ENCODE results near the gene FAH. TPM values are rescaled to one million over a fixed set of nuclear protein-coding genes. Genes with fewer than 3 reads are reported as not detected.

The FAH gene
- total RNA-seq, 1 donor from 2014 or later, result 81.4 TPM

DNA sequence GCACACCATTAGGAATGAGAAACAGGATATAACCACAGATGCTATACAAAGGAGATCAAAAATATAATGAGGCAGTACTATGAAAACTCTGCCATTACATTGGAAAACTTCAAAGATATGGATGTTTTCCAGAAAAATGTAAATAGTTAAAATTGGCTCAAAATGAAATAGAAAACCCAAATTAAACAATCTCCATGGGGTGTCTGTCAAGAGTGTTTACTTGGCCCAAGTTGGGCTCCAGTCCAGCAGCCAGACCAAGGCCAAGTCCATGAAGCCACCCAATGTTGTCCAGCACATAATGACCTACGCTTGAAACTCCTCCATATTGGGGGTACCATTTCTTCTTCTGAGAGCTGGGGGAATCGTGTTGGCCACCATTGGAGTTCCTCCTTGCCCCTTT lies 62.1 kb downstream of the FAH start:
- Mint-ChIP-seq H3K27me3 (ENCODE audit: insufficient read depth) (peaks cover 17% of the 10 kb centered on the region), H3K4me1 (ENCODE audit: low read depth) (no peaks in the 10 kb centered on the region), H3K9me3 (no peaks in the 10 kb centered on the region), H3K4me3 (no peak overlapping the region), H3K27ac (no peak overlapping the region), H3K36me3 (ENCODE audit: low read depth) (no peaks in the 10 kb centered on the region)
- no peak for DNase-seq (ENCODE audit: low spot score)
- intact Hi-C loops (cut with micrococcal nuclease), result no loop called here

DNA sequence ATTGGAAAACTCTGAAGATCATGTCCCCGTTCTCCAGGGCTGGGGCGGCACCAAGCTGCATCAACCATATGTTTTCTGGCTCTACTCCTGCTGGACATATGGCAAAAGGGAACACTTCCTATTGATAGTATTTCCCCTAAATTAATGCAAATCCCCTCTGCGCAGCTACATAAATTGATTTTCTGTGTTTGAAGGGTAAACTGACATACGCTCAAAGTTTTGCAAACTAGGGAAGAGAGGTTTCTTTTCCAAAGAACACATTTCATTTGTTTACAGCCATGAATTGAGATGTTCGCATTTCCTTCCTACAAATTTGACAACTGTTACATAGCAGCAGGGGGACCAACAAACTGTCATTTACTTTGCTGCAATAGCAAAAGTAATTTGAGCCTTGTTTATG lies 63.3 kb downstream of the FAH start:
- intact Hi-C loops (cut with micrococcal nuclease), result no loop called here
- H3K27me3 Mint-ChIP-seq (ENCODE audit: insufficient read depth), result peaks cover 15% of the 10 kb centered on the region
- no peak overlapping the region for H3K4me3 Mint-ChIP-seq
- no peaks in the 10 kb centered on the region for H3K36me3 Mint-ChIP-seq (ENCODE audit: low read depth)
- DNase-seq (ENCODE audit: low spot score), result no peak
- H3K4me1 Mint-ChIP-seq (ENCODE audit: low read depth), result no peaks in the 10 kb centered on the region
- no peak overlapping the region for H3K27ac Mint-ChIP-seq
- no peaks in the 10 kb centered on the region for H3K9me3 Mint-ChIP-seq

DNA sequence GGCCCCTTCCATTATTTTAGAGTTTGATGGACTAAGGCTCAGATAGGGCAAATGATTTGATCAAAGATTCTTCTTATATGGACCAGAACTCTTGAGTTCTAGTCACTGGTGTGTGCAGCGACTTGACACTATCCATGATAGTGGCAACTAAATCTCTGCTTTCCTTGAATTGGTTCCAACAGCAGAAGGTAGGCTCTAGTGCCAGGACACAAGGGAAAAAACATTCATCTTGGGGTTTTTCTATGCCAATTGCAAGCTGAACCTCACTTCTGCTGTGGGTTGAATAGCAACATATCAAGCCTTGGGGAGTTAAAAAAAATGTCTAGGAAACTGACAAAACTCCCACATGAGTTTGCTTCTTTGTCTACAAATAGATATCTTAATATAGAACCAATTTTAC lies 64.1 kb downstream of the FAH start:
- intact Hi-C loops (cut with micrococcal nuclease), result no loop called here
- Mint-ChIP-seq H3K4me1 (ENCODE audit: low read depth) (no peaks in the 10 kb centered on the region), H3K36me3 (ENCODE audit: low read depth) (no peaks in the 10 kb centered on the region), H3K27ac (no peak overlapping the region), H3K4me3 (no peak overlapping the region), H3K9me3 (no peaks in the 10 kb centered on the region), H3K27me3 (ENCODE audit: insufficient read depth) (peaks cover 15% of the 10 kb centered on the region)
- no peak for DNase-seq (ENCODE audit: low spot score)

- no peaks in the 10 kb centered on the region for H3K36me3 Mint-ChIP-seq (ENCODE audit: low read depth)
- peaks cover 15% of the 10 kb centered on the region for H3K27me3 Mint-ChIP-seq (ENCODE audit: insufficient read depth)
- H3K27ac Mint-ChIP-seq, result no peak overlapping the region
- intact Hi-C loops (cut with micrococcal nuclease), result no loop called here
- no peaks in the 10 kb centered on the region for H3K4me1 Mint-ChIP-seq (ENCODE audit: low read depth)
- no peak for DNase-seq (ENCODE audit: low spot score)
- H3K4me3 Mint-ChIP-seq, result no peak overlapping the region
- no peaks in the 10 kb centered on the region for H3K9me3 Mint-ChIP-seq
Measured at GRCh38 chr15:80217327-80217900, 64.6 kb downstream of the FAH start.

- no peaks in the 10 kb centered on the region for H3K9me3 Mint-ChIP-seq
- DNase-seq (ENCODE audit: low spot score), result no peak
- H3K36me3 Mint-ChIP-seq (ENCODE audit: low read depth), result no peaks in the 10 kb centered on the region
- H3K4me3 Mint-ChIP-seq, result no peak overlapping the region
- no peak overlapping the region for H3K27ac Mint-ChIP-seq
- H3K27me3 Mint-ChIP-seq (ENCODE audit: insufficient read depth), result peaks cover 6% of the 10 kb centered on the region
- no peaks in the 10 kb centered on the region for H3K4me1 Mint-ChIP-seq (ENCODE audit: low read depth)
- intact Hi-C loops (cut with micrococcal nuclease), result no loop called here
Measured at GRCh38 chr15:80219955-80220354, 67.2 kb downstream of the FAH start.

- Mint-ChIP-seq H3K27me3 (ENCODE audit: insufficient read depth) (peaks cover 28% of the 10 kb centered on the region), H3K4me1 (ENCODE audit: low read depth) (no peaks in the 10 kb centered on the region), H3K4me3 (no peak overlapping the region), H3K27ac (no peak overlapping the region), H3K36me3 (ENCODE audit: low read depth) (no peaks in the 10 kb centered on the region), H3K9me3 (no peaks in the 10 kb centered on the region)
- intact Hi-C loops (cut with micrococcal nuclease), result no loop called here
- no peak for DNase-seq (ENCODE audit: low spot score)
Measured at GRCh38 chr15:80228959-80229610, 76.3 kb downstream of the FAH start.

DNA sequence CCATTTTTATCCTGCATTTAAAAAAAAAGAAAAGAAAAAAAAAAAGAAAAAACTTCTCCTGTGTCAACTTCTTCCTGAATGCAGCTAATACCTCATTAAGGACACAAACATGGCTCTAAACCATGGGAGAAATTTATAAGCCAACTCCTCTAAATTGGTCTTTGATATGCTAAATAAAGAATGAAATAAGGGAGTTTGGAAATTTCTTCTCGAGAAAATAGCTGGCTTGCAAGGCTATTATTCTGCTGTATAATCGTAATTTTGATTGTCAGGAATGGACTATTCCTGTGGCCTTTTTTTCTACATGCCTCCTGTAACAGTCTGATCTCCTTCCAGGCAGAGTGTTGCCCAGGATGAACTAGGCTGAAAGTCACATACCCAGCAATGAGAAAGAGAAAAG lies 78.6 kb downstream of the FAH start:
- no peak for DNase-seq (ENCODE audit: low spot score)
- Mint-ChIP-seq H3K27me3 (ENCODE audit: insufficient read depth) (peaks cover 23% of the 10 kb centered on the region), H3K4me1 (ENCODE audit: low read depth) (no peaks in the 10 kb centered on the region), H3K4me3 (no peak overlapping the region), H3K36me3 (ENCODE audit: low read depth) (no peaks in the 10 kb centered on the region), H3K9me3 (no peaks in the 10 kb centered on the region), H3K27ac (no peak overlapping the region)
- intact Hi-C loops (cut with micrococcal nuclease), result no loop called here

- intact Hi-C loops (cut with micrococcal nuclease), result no loop called here
- DNase-seq (ENCODE audit: low spot score), result no peak
- Mint-ChIP-seq H3K27me3 (ENCODE audit: insufficient read depth) (peaks cover 14% of the 10 kb centered on the region), H3K36me3 (ENCODE audit: low read depth) (no peaks in the 10 kb centered on the region), H3K4me3 (no peak overlapping the region), H3K9me3 (no peaks in the 10 kb centered on the region), H3K4me1 (ENCODE audit: low read depth) (no peaks in the 10 kb centered on the region), H3K27ac (no peak overlapping the region)
Measured at GRCh38 chr15:80233581-80233980, 80.8 kb downstream of the FAH start.

DNA sequence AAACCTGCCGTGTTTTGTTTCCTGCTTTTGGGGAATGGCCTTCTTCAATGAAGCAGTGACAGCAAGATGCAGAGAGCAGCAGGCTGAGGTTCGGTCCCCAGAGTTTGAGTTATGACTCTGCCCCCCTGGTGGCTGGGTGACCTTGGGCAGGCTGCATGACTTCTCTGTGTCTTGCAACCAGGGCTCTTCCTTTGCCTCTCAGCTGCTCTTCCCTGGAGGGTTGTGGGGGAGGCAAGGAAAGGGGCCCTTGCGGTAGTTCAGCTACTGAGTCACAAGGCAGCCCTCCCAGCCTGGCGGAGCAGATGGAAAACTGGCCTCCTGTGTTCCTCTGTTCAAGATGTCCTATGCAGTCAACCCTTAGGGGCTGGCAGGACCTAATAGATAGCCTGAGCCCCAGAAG lies 82.1 kb downstream of the FAH start:
- intact Hi-C loops (cut with micrococcal nuclease), result loop anchor here (2.0 kb wide), 1 partner anchor 854 kb away; no protein-coding TSS in a partner anchor
- peak; percentile 21 for DNase-seq (ENCODE audit: low spot score)
- Mint-ChIP-seq H3K27ac (no peak overlapping the region), H3K4me3 (no peak overlapping the region), H3K9me3 (no peaks in the 10 kb centered on the region), H3K27me3 (ENCODE audit: insufficient read depth) (peaks cover 9% of the 10 kb centered on the region), H3K36me3 (ENCODE audit: low read depth) (no peaks in the 10 kb centered on the region), H3K4me1 (ENCODE audit: low read depth) (no peaks in the 10 kb centered on the region)

Other genes starting within 250 kb of the FAH start
- 91.8 and 95.0 TPM in 2 replicates for gene BCL2A1, start 181.8 kb upstream of the FAH start, total RNA-seq
- gene ZFAND6, start 93.3 kb upstream of the FAH start, total RNA-seq, result 43.3 and 50.3 TPM in 2 replicates
- not detected in 2 replicates for gene CTXND1, start 99.2 kb downstream of the FAH start, total RNA-seq